Liver (tissue), 9 donors: ENCODE measurements around the gene LITAFD. TPM values are rescaled to one million over a fixed set of nuclear protein-coding genes. Genes with fewer than 3 reads are reported as not detected.
A peak's percentile ranks its signal among the peaks of the same experiment; 100 is the strongest.

Experiments used
- DNase-seq: peaks from one replicate; pipeline ENCODE4 v3.0.0-alpha.2; 2017; ENCODE audit warnings: low spot score
- H3K27ac ChIP-seq, 2 donors: one replicate each; pipeline ENCODE4 v1.7.0; 2013; ENCODE audit warnings: inconsistent platforms in 2 of 2, low read length in 2 of 2, control low read depth in 1 of 2, low read depth in 1 of 2, mild to moderate bottlenecking in 1 of 2
- H3K27me3 ChIP-seq, 4 donors: one replicate each; pipeline versions ENCODE4 v1.6.1 to v1.7.0; 2013; ENCODE audit warnings: low read length in 3 of 4, inconsistent platforms in 1 of 4, mild to moderate bottlenecking in 1 of 4, moderate library complexity in 1 of 4; ENCODE audit not compliant: control insufficient read depth in 4 of 4, insufficient read depth in 4 of 4
- H3K36me3 ChIP-seq, 4 donors: one replicate each; pipeline versions ENCODE4 v1.6.1 to v1.7.0; 2013; ENCODE audit warnings: low read length in 3 of 4, mild to moderate bottlenecking in 3 of 4, low read depth in 1 of 4, moderate library complexity in 1 of 4; ENCODE audit not compliant: control insufficient read depth in 4 of 4, insufficient read depth in 3 of 4
- H3K4me1 ChIP-seq, 4 donors: one replicate each; pipeline versions ENCODE4 v1.6.1 to v1.7.0; 2013; ENCODE audit warnings: low read length in 3 of 4, mild to moderate bottlenecking in 3 of 4, moderate library complexity in 1 of 4; ENCODE audit not compliant: control insufficient read depth in 4 of 4, insufficient read depth in 4 of 4
- H3K4me3 ChIP-seq, 3 donors: one replicate each; pipeline versions ENCODE4 v1.6.1 to v1.7.0; 2013; ENCODE audit warnings: low read length in 3 of 3, control low read depth in 1 of 3, low read depth in 1 of 3, mild to moderate bottlenecking in 1 of 3
- H3K9ac ChIP-seq, 2 donors: one replicate each; pipeline ENCODE4 v1.7.0; 2013; ENCODE audit warnings: low read length in 2 of 2, mild to moderate bottlenecking in 2 of 2, moderate library complexity in 2 of 2, control low read depth in 1 of 2, low read depth in 1 of 2
- H3K9me3 ChIP-seq, 4 donors: one replicate each; pipeline versions ENCODE4 v1.6.1 to v1.7.0; 2013; ENCODE audit warnings: low read length in 3 of 4; ENCODE audit not compliant: control insufficient read depth in 4 of 4
- ATF3 ChIP-seq: IDR thresholded peaks from 2 replicates; pipeline ENCODE4 v1.6.1; 2016; ENCODE audit warnings: antibody characterized with exemption
- CTCF ChIP-seq: fragments of 150-350 bp; IDR thresholded peaks from 2 replicates; pipeline ENCODE4 v1.5.1; 2017; ENCODE audit warnings: improper control_type of control experiment, low read depth, low read length; ENCODE audit not compliant: missing input control
- EGR1 ChIP-seq, 2 donors: IDR thresholded peaks; 2 replicates each; pipeline ENCODE4 v1.6.1; 2016 to 2018; ENCODE audit warnings: antibody characterized with exemption in 2 of 2, low read depth in 2 of 2
- FOXA1 ChIP-seq: IDR thresholded peaks from 2 replicates; pipeline ENCODE4 v1.6.1; 2016; ENCODE audit warnings: antibody characterized with exemption
- FOXA2 ChIP-seq: IDR thresholded peaks from 2 replicates; pipeline ENCODE4 v1.6.1; 2016; ENCODE audit warnings: antibody characterized with exemption
- HNF4A ChIP-seq, 2 donors: conservative IDR thresholded peaks; 2 replicates each; pipeline ENCODE4 v1.6.1; 2016; ENCODE audit warnings: antibody characterized with exemption in 2 of 2, mild to moderate bottlenecking in 2 of 2
- HNF4G ChIP-seq: IDR thresholded peaks from 2 replicates; pipeline ENCODE4 v1.6.1; 2016; ENCODE audit warnings: antibody characterized with exemption
- JUND ChIP-seq, 2 donors: IDR thresholded peaks; 2 replicates each; pipeline ENCODE4 v1.6.1; 2016; ENCODE audit warnings: antibody characterized with exemption in 2 of 2
- MAX ChIP-seq: IDR thresholded peaks from 2 replicates; pipeline ENCODE4 v1.6.1; 2016; ENCODE audit warnings: antibody characterized with exemption
- NR2F2 ChIP-seq: IDR thresholded peaks from 2 replicates; pipeline ENCODE4 v1.6.1; 2016; ENCODE audit warnings: antibody characterized with exemption
- RAD21 ChIP-seq, 2 donors: IDR thresholded peaks; 2 replicates each; pipeline ENCODE4 v1.6.1; 2016; ENCODE audit warnings: antibody characterized with exemption in 2 of 2, mild to moderate bottlenecking in 2 of 2
- REST ChIP-seq: IDR thresholded peaks from 2 replicates; pipeline ENCODE4 v1.6.1; 2016; ENCODE audit warnings: antibody characterized with exemption, mild to moderate bottlenecking
- RXRA ChIP-seq, 2 donors: IDR thresholded peaks; 2 replicates each; pipeline ENCODE4 v1.6.1; 2017 to 2018; ENCODE audit warnings: antibody characterized with exemption in 2 of 2, mild to moderate bottlenecking in 1 of 2
- SP1 ChIP-seq: IDR thresholded peaks from 2 replicates; pipeline ENCODE4 v1.6.1; 2018; ENCODE audit warnings: antibody characterized with exemption, mild to moderate bottlenecking
- TAF1 ChIP-seq: conservative IDR thresholded peaks from 2 replicates; pipeline ENCODE4 v1.6.1; 2016; ENCODE audit warnings: antibody characterized with exemption, mild to moderate bottlenecking
- YY1 ChIP-seq: IDR thresholded peaks from 2 replicates; pipeline ENCODE4 v1.6.1; 2016; ENCODE audit warnings: antibody characterized with exemption, mild to moderate bottlenecking
- ZBTB33 ChIP-seq: IDR thresholded peaks from 2 replicates; pipeline ENCODE4 v1.6.1; 2016; ENCODE audit warnings: antibody characterized with exemption
- WGBS: extraction: QIAGEN DNeasy Blood & Tissue Kit; methylation state at CpG from one replicate; pipeline ENCODE4 v1.1.7; 2013; 5-methylcytosine and 5-hydroxymethylcytosine counted together
- polyA plus RNA-seq, 2 donors: library from polyadenylated mRNA; stranded (reverse) in 1 of 2; unstranded in 1 of 2; fragments of 200-250 nt in 1 of 2; fragments of >200 nt in 1 of 2; fragmentation: Nextera tagmentation in 1 of 2; extraction: Ambion mirVana in 1 of 2; gene quantifications; one replicate each; pipeline versions ENCODE4 v1.2.1 to v1.2.3, GENCODE V29; 2013 to 2015
- total RNA-seq, 2 donors: library from RNA; depleted of rRNA; stranded (reverse); fragments of >200 nt; gene quantifications; one replicate each; pipeline ENCODE4 v1.2.3, GENCODE V29; 2014
- donor health status: healthy.
- donor health status: healthy.
- donor health status: healthy.
- donor health status: healthy.
- donor health status: healthy.

Gene LITAFD
- total and polyA plus RNA-seq, 4 donors = not detected

GRCh38 chr16:8851761-8852403 lies 30.3 kb upstream of the LITAFD start:
- no peaks in the 10 kb centered on the region for H3K27me3 ChIP-seq
- H3K36me3 ChIP-seq = peaks cover 15 to 44% (median 22%) of the 10 kb centered on the region in 4 donors
- no peak for DNase-seq
- TF ChIP-seq ZBTB33 (no peak), RXRA (IDR thresholded peaks at IDR 0.05) (no peak), REST (no peak), EGR1 (IDR thresholded peaks at IDR 0.05; ENCODE audit: low read depth in 2 of 2) (no peak), RAD21 (IDR thresholded peaks at IDR 0.05) (no peak), ATF3 (no peak), NR2F2 (no peak), SP1 (no peak), FOXA2 (no peak), HNF4A (conservative IDR thresholded peaks at IDR 0.05) (no peak), MAX (no peak)
- no peak overlapping the region for H3K4me3 ChIP-seq
- WGBS = 94% methylated on average over 8 of the region's 8 CpGs
- H3K27ac ChIP-seq = peak overlapping the region; percentile 68 to 91
- no peak overlapping the region for H3K9ac ChIP-seq
- H3K9me3 ChIP-seq = no peaks in the 10 kb centered on the region
- peaks cover 14 to 25% (median 20%) of the 10 kb centered on the region in 4 donors for H3K4me1 ChIP-seq

- Histone ChIP-seq H3K4me1 (peaks cover 14 to 25% (median 20%) of the 10 kb centered on the region in 4 donors), H3K4me3 (no peak overlapping the region), H3K27me3 (no peaks in the 10 kb centered on the region), H3K27ac (peak overlapping the region; percentile 68 to 91), H3K9me3 (no peaks in the 10 kb centered on the region), H3K9ac (no peak overlapping the region), H3K36me3 (peaks cover 15 to 43% (median 22%) of the 10 kb centered on the region in 4 donors)
- no peak for DNase-seq
- WGBS = 78% methylated on average over 8 of the region's 8 CpGs
- TF ChIP-seq ATF3 (no peak), RAD21 (IDR thresholded peaks at IDR 0.05) (no peak), YY1 (no peak), FOXA1 (no peak), HNF4G (no peak), FOXA2 (no peak), TAF1 (no peak), MAX (no peak), JUND (IDR thresholded peaks at IDR 0.05) (no peak), CTCF (no peak), REST (no peak), SP1 (no peak), ZBTB33 (no peak)
These were observed 29.6 kb upstream of the LITAFD start for GRCh38 chr16:8852534-8852933.
